Astrocyte (in vitro differentiated cells and primary cell): ENCODE measurements around the gene DOK6. TPM values are rescaled to one million over a fixed set of nuclear protein-coding genes. Genes with fewer than 3 reads are reported as not detected.

Experiments used
- DNase-seq: peaks from one replicate; pipeline ENCODE4 v3.0.0-alpha.2; 2010; ENCODE audit warnings: low read depth
- FAIRE-seq: peaks from 2 replicates; lab custom pipeline; 2011; peaks lifted over from hg19 to GRCh38; lab: Jason Lieb, UNC
- H2AFZ ChIP-seq: 2 replicates; pipeline ENCODE4 v1.6.0; 2012; ENCODE audit warnings: low read depth, low read length, inconsistent platforms
- H3K27ac ChIP-seq: 2 replicates; pipeline ENCODE4 v1.5.1; 2011; ENCODE audit warnings: low read depth, low read length, inconsistent platforms
- H3K27me3 ChIP-seq: 2 replicates; pipeline ENCODE4 v1.6.0; 2011; ENCODE audit warnings: low read length, inconsistent platforms; ENCODE audit not compliant: insufficient read depth
- H3K36me3 ChIP-seq: 2 replicates; pipeline ENCODE4 v1.5.1; 2011; ENCODE audit warnings: low read length, inconsistent platforms; ENCODE audit not compliant: insufficient read depth
- H3K4me1 ChIP-seq: 2 replicates; pipeline ENCODE4 v1.5.1; 2011; ENCODE audit warnings: low read length, inconsistent platforms; ENCODE audit not compliant: insufficient read depth
- H3K4me2 ChIP-seq: 2 replicates; pipeline ENCODE4 v1.6.0; 2012; ENCODE audit warnings: low read length, inconsistent platforms
- H3K4me3 ChIP-seq: 2 replicates; pipeline ENCODE4 v1.5.1; 2011; ENCODE audit warnings: low read depth, mild to moderate bottlenecking, low read length, inconsistent platforms; ENCODE audit not compliant: insufficient read depth
- H3K79me2 ChIP-seq: 2 replicates; pipeline ENCODE4 v1.6.0; 2012; ENCODE audit warnings: mild to moderate bottlenecking, low read length, inconsistent platforms; ENCODE audit not compliant: insufficient read depth
- H3K9ac ChIP-seq: 2 replicates; pipeline ENCODE4 v1.6.0; 2012; ENCODE audit warnings: mild to moderate bottlenecking, low read length, inconsistent platforms
- H3K9me3 ChIP-seq: 2 replicates; pipeline ENCODE4 v1.5.1; 2012; ENCODE audit warnings: low read depth, mild to moderate bottlenecking, low read length, inconsistent platforms; ENCODE audit not compliant: insufficient read depth
- H4K20me1 ChIP-seq: 2 replicates; pipeline ENCODE4 v1.6.0; 2012; ENCODE audit warnings: low read length, inconsistent platforms; ENCODE audit not compliant: insufficient read depth
- H3K27ac Mint-ChIP-seq: one replicate; pipeline ENCODE4 v1.8.0; 2021; ENCODE audit warnings: mild to moderate bottlenecking, mixed read lengths; ENCODE audit not compliant: unreplicated experiment
- H3K27me3 Mint-ChIP-seq: one replicate; pipeline ENCODE4 v1.8.0; 2021; ENCODE audit warnings: low read depth, mixed read lengths; ENCODE audit not compliant: unreplicated experiment
- H3K36me3 Mint-ChIP-seq: one replicate; pipeline ENCODE4 v1.8.0; 2021; ENCODE audit warnings: low read depth, mixed read lengths; ENCODE audit not compliant: unreplicated experiment
- H3K4me1 Mint-ChIP-seq: one replicate; pipeline ENCODE4 v1.8.0; 2021; ENCODE audit warnings: low read depth, mixed read lengths; ENCODE audit not compliant: unreplicated experiment
- H3K4me3 Mint-ChIP-seq: one replicate; pipeline ENCODE4 v1.8.0; 2021; ENCODE audit warnings: mild to moderate bottlenecking, moderate library complexity, mixed read lengths; ENCODE audit not compliant: unreplicated experiment
- H3K9me3 Mint-ChIP-seq: one replicate; pipeline ENCODE4 v1.8.0; 2021; ENCODE audit warnings: mild to moderate bottlenecking, mixed read lengths; ENCODE audit not compliant: unreplicated experiment
- CTCF ChIP-seq: IDR thresholded peaks from 2 replicates; pipeline ENCODE4 v1.5.1; 2011; ENCODE audit warnings: low read depth, mild to moderate bottlenecking, inconsistent platforms, low read length, moderate library complexity; ENCODE audit not compliant: insufficient read depth
- EZH2 ChIP-seq: IDR thresholded peaks from 2 replicates; pipeline ENCODE4 v1.6.1; 2012; ENCODE audit warnings: mild to moderate bottlenecking, low read length, inconsistent platforms; ENCODE audit not compliant: insufficient read depth
- total RNA-seq: library from RNA; stranded (reverse); gene quantifications from 2 replicates; pipeline ENCODE4 v1.2.1, GENCODE V29; 2021

DOK6 gene
- total RNA-seq, 1 donor from 2014 or later, result 2.9 TPM

- Histone ChIP-seq H3K4me3 (no peak overlapping the region), H3K79me2 (no peaks in the 10 kb centered on the region), H3K4me1 (peaks cover 11% of the 10 kb centered on the region), H3K27me3 (no peaks in the 10 kb centered on the region), H4K20me1 (no peaks in the 10 kb centered on the region), H3K4me2 (no peak overlapping the region), H3K36me3 (no peaks in the 10 kb centered on the region), H3K9ac (no peak overlapping the region), H3K27ac (no peak overlapping the region), H2AFZ (no peak overlapping the region), H3K9me3 (no peaks in the 10 kb centered on the region)
- Mint-ChIP-seq H3K4me1 (no peaks in the 10 kb centered on the region), H3K36me3 (no peaks in the 10 kb centered on the region), H3K4me3 (no peak overlapping the region), H3K27ac (no peak overlapping the region), H3K9me3 (no peaks in the 10 kb centered on the region), H3K27me3 (no peaks in the 10 kb centered on the region)
- TF ChIP-seq CTCF (no peak), EZH2 (no peak)
- DNase-seq (no peak), FAIRE-seq (no peak)
Measured at GRCh38 chr18:69843015-69843414, 442.3 kb downstream of the DOK6 start.

- Histone ChIP-seq H3K9me3 (no peaks in the 10 kb centered on the region), H3K4me2 (no peak overlapping the region), H3K27ac (no peak overlapping the region), H3K36me3 (no peaks in the 10 kb centered on the region), H3K4me3 (no peak overlapping the region), H3K27me3 (no peaks in the 10 kb centered on the region), H3K9ac (no peak overlapping the region), H3K79me2 (no peaks in the 10 kb centered on the region), H4K20me1 (no peaks in the 10 kb centered on the region), H2AFZ (no peak overlapping the region), H3K4me1 (peaks cover 11% of the 10 kb centered on the region)
- FAIRE-seq, result no peak
- Mint-ChIP-seq H3K36me3 (no peaks in the 10 kb centered on the region), H3K4me3 (no peak overlapping the region), H3K4me1 (no peaks in the 10 kb centered on the region), H3K27me3 (no peaks in the 10 kb centered on the region), H3K9me3 (no peaks in the 10 kb centered on the region), H3K27ac (no peak overlapping the region)
- TF ChIP-seq CTCF (no peak), EZH2 (no peak)
- no peak for DNase-seq
Measured at GRCh38 chr18:69844656-69845055, 444.0 kb downstream of the DOK6 start.

- FAIRE-seq, result no peak
- Histone ChIP-seq H3K27me3 (no peaks in the 10 kb centered on the region), H4K20me1 (no peaks in the 10 kb centered on the region), H3K36me3 (no peaks in the 10 kb centered on the region), H3K79me2 (no peaks in the 10 kb centered on the region), H3K4me3 (no peak overlapping the region), H3K9ac (no peak overlapping the region), H3K4me2 (no peak overlapping the region), H3K27ac (no peak overlapping the region), H2AFZ (no peak overlapping the region), H3K9me3 (no peaks in the 10 kb centered on the region), H3K4me1 (peaks cover 5% of the 10 kb centered on the region)
- H3K9me3 Mint-ChIP-seq, result no peaks in the 10 kb centered on the region
- H3K4me3 Mint-ChIP-seq, result no peak overlapping the region
- peak; percentile 6 for DNase-seq
- no peaks in the 10 kb centered on the region for H3K4me1 Mint-ChIP-seq
- no peaks in the 10 kb centered on the region for H3K36me3 Mint-ChIP-seq
- no peak overlapping the region for H3K27ac Mint-ChIP-seq
- no peaks in the 10 kb centered on the region for H3K27me3 Mint-ChIP-seq
- no peak for TF ChIP-seq CTCF
- TF ChIP-seq EZH2, result no peak
Measured at GRCh38 chr18:69845593-69846506, 445.2 kb downstream of the DOK6 start.
